HepG2 (cell line): ENCODE data around the gene BRD8.

Source experiments
- CTCF ChIP-seq: sonication (generic); formaldehyde crosslinking; IDR thresholded peaks from 2 replicates; pipeline ENCODE4 v1.5.0; 2020; ENCODE audit warnings: mild to moderate bottlenecking, missing genetic modification reagents, moderate library complexity
- HDAC6 ChIP-seq: fragments of 200-600 bp; sonication (generic); IDR thresholded peaks from 2 replicates; pipeline ENCODE4 v1.7.0; 2017; ENCODE audit warnings: mild to moderate bottlenecking, antibody characterized with exemption, low read length, low read depth
- HOMEZ ChIP-seq: IDR thresholded peaks from 2 replicates; pipeline ENCODE4 v1.6.1; 2016; ENCODE audit warnings: low read depth
- POLR2A ChIP-seq, 2 experiments: IDR thresholded peaks; 2 replicates each; pipeline ENCODE4 v1.6.1; 2011; ENCODE audit warnings: low read depth in 2 of 2, low read length in 2 of 2, mild to moderate bottlenecking in 1 of 2, moderate library complexity in 1 of 2; ENCODE audit not compliant: insufficient read depth in 1 of 2
- REL ChIP-seq: sonication (generic); formaldehyde crosslinking; conservative IDR thresholded peaks from 2 replicates; pipeline ENCODE4 v1.8.0; 2022; ENCODE audit warnings: mild to moderate bottlenecking, missing genetic modification reagents, moderate library complexity
- SIN3A ChIP-seq: IDR thresholded peaks from 2 replicates; pipeline ENCODE4 v1.6.1; 2011; ENCODE audit warnings: low read depth, mild to moderate bottlenecking, control low read depth, low read length, borderline replicate concordance
- TAF1 ChIP-seq: sonication (generic); formaldehyde crosslinking; IDR thresholded peaks from 2 replicates; pipeline ENCODE4 v1.4.0; 2020; ENCODE audit warnings: missing genetic modification reagents
- YEATS2 ChIP-seq: sonication (generic); formaldehyde crosslinking; IDR thresholded peaks from 2 replicates; pipeline ENCODE4 v1.4.0; 2020; ENCODE audit warnings: missing genetic modification reagents, borderline replicate concordance
- ZNF274 ChIP-seq: sonication (generic); formaldehyde crosslinking; IDR thresholded peaks from 2 replicates; pipeline ENCODE4 v1.5.1; 2020; ENCODE audit warnings: mild to moderate bottlenecking, missing genetic modification reagents
- TF ChIP-seq, protein P1 (sequence below): sonication (generic); formaldehyde crosslinking; IDR thresholded peaks from 2 replicates; pipeline ENCODE4 v1.4.0; 2020; ENCODE audit warnings: missing genetic modification reagents

DNA sequence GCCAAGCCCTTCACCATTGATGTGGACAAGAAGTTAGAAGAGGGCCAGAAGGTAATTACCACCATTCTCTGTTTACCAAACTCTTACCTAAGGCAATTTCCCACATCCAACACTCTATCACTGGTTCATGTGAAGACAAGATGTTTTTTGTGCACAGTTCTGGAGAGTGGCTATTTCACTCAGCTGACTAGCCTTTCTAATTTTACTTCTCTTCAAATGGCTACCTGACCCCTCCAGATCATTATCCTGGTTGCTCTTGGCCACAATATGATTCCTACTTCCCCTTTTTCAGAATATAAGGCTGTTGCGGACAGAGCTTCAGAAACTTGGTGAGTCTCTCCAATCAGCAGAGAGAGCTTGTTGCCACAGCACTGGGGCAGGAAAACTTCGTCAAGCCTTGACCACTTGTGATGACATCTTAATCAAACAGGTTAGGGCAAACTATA, 7.6 kb upstream of the BRD8 start:
- TF ChIP-seq POLR2A (IDR thresholded peaks at IDR 0.05; ENCODE audit: insufficient read depth in 1 of 2, low read depth in 2 of 2, low read length in 2 of 2) (no peak), TAF1 (no peak), HOMEZ (CRISPR knock-in tag) (no peak), ZNF274 (CRISPR knock-in tag) (no peak), CTCF (CRISPR knock-in tag) (no peak), REL (CRISPR knock-in tag) (no peak), SIN3A (no peak), HDAC6 (no peak), YEATS2 (CRISPR knock-in tag) (no peak)
- TF ChIP-seq, protein P1, sequence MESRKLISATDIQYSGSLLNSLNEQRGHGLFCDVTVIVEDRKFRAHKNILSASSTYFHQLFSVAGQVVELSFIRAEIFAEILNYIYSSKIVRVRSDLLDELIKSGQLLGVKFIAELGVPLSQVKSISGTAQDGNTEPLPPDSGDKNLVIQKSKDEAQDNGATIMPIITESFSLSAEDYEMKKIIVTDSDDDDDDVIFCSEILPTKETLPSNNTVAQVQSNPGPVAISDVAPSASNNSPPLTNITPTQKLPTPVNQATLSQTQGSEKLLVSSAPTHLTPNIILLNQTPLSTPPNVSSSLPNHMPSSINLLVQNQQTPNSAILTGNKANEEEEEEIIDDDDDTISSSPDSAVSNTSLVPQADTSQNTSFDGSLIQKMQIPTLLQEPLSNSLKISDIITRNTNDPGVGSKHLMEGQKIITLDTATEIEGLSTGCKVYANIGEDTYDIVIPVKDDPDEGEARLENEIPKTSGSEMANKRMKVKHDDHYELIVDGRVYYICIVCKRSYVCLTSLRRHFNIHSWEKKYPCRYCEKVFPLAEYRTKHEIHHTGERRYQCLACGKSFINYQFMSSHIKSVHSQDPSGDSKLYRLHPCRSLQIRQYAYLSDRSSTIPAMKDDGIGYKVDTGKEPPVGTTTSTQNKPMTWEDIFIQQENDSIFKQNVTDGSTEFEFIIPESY (CRISPR knock-in tag): no peak
